Kidney (tissue), 14 donors: Measurements from ENCODE around the gene RTEL1. TPM values are rescaled to one million over a fixed set of nuclear protein-coding genes. Genes with fewer than 3 reads are reported as not detected.

Experiments
- DNase-seq, 5 donors: peaks; one replicate each; pipeline ENCODE4 v3.0.0-alpha.2; 2013 to 2020
- FAIRE-seq: peaks from 2 replicates; lab custom pipeline; 2012; peaks lifted over from hg19 to GRCh38; lab: Jason Lieb, UNC
- H3K27ac ChIP-seq, 2 donors: one replicate each; pipeline ENCODE4 v1.7.0; 2013; ENCODE audit warnings: low read depth in 2 of 2, low read length in 2 of 2, inconsistent platforms in 1 of 2
- H3K27me3 ChIP-seq: one replicate; pipeline ENCODE4 v1.7.1; 2013; ENCODE audit warnings: low read length, inconsistent platforms; ENCODE audit not compliant: control insufficient read depth, insufficient read depth
- H3K36me3 ChIP-seq, 3 donors: one replicate each; pipeline versions ENCODE4 v1.7.0 to v1.7.1; 2013; ENCODE audit warnings: low read length in 3 of 3, control low read depth in 1 of 3, inconsistent platforms in 1 of 3; ENCODE audit not compliant: insufficient read depth in 3 of 3, control insufficient read depth in 2 of 3
- H3K4me1 ChIP-seq, 3 donors: one replicate each; pipeline versions ENCODE4 v1.7.0 to v1.7.1; 2013; ENCODE audit warnings: low read length in 3 of 3, inconsistent platforms in 1 of 3, low read depth in 1 of 3; ENCODE audit not compliant: control insufficient read depth in 2 of 3, insufficient read depth in 2 of 3
- H3K4me3 ChIP-seq, 3 donors: one replicate each; pipeline versions ENCODE4 v1.7.0 to v1.8.1; 2013; ENCODE audit warnings: low read length in 3 of 3, control low read depth in 1 of 3, inconsistent platforms in 1 of 3
- H3K9ac ChIP-seq, 3 donors: one replicate each; pipeline versions ENCODE4 v1.7.0 to v1.7.1; 2013; ENCODE audit warnings: low read length in 3 of 3, control low read depth in 1 of 3, inconsistent platforms in 1 of 3
- H3K9me3 ChIP-seq, 3 donors: one replicate each; pipeline versions ENCODE4 v1.7.0 to v1.7.1; 2013; ENCODE audit warnings: low read length in 3 of 3, control low read depth in 1 of 3, inconsistent platforms in 1 of 3; ENCODE audit not compliant: control insufficient read depth in 2 of 3, insufficient read depth in 1 of 3
- CTCF ChIP-seq: IDR thresholded peaks from 3 replicates; pipeline ENCODE4 v1.5.1; 2012; ENCODE audit warnings: mild to moderate bottlenecking, moderate library complexity, borderline replicate concordance; ENCODE audit not compliant: insufficient read depth; ENCODE audit errors: extremely low read depth
- intact Hi-C: fragments of 100-400 bp; cut with DNase I; formaldehyde crosslinking; loops from one replicate; pipeline ENCODE4 v1.11.1; 2022
- polyA plus RNA-seq: library from polyadenylated mRNA; stranded (reverse); fragments of 350-450 nt; fragmentation: Illumina TruSeq; extraction: RNeasy Lipid Tissue Mini Kit (QIAGEN cat#74804); gene quantifications from one replicate; pipeline ENCODE4 v1.2.3, GENCODE V29; 2014; ENCODE audit warnings: low read depth, low replicate concordance; ENCODE audit not compliant: insufficient read depth
- total RNA-seq: library from RNA; stranded (reverse); fragmentation: NEBNext Ultra II Directional; extraction: Animal tissue kit (Norgen Biotek cat#: 25700); gene quantifications from one replicate; pipeline ENCODE4 v1.2.1, GENCODE V29; 2021
- donor health status: control.
- donor health status: control.
- donor health status: control.
- donor health status: control.
- donor health status: control.
- donor health status: DM: yes; HTN: yes; CAD: no.
- donor health status: Normal renal cell carcinoma (clear cell type).

RTEL1 gene
- total and polyA plus RNA-seq, 2 donors from 2014 or later = 5.3 to 37.7 TPM

GRCh38 chr20:63635431-63636141, 22.5 kb upstream of the RTEL1 start:
- no peaks in the 10 kb centered on the region for H3K9me3 ChIP-seq
- DNase-seq = peak in 1 of 5 donors; percentile 79
- H3K27ac ChIP-seq = no peak overlapping the region
- TF ChIP-seq CTCF = no peak
- intact Hi-C loops = no loop called here
- no peaks in the 10 kb centered on the region for H3K36me3 ChIP-seq
- H3K4me1 ChIP-seq = no peaks in the 10 kb centered on the region
- no peak overlapping the region for H3K9ac ChIP-seq
- no peak overlapping the region for H3K4me3 ChIP-seq
- FAIRE-seq = no peak
- H3K27me3 ChIP-seq = no peaks in the 10 kb centered on the region

GRCh38 chr20:63636752-63637628, 21.1 kb upstream of the RTEL1 start:
- TF ChIP-seq CTCF = no peak
- no peak overlapping the region for H3K27ac ChIP-seq
- no peaks in the 10 kb centered on the region for H3K36me3 ChIP-seq
- no peak for FAIRE-seq
- H3K4me3 ChIP-seq = no peak overlapping the region
- DNase-seq = no peak
- H3K9ac ChIP-seq = no peak overlapping the region
- no peaks in the 10 kb centered on the region for H3K27me3 ChIP-seq
- H3K9me3 ChIP-seq = no peaks in the 10 kb centered on the region
- intact Hi-C loops = no loop called here
- no peaks in the 10 kb centered on the region for H3K4me1 ChIP-seq

DNA sequence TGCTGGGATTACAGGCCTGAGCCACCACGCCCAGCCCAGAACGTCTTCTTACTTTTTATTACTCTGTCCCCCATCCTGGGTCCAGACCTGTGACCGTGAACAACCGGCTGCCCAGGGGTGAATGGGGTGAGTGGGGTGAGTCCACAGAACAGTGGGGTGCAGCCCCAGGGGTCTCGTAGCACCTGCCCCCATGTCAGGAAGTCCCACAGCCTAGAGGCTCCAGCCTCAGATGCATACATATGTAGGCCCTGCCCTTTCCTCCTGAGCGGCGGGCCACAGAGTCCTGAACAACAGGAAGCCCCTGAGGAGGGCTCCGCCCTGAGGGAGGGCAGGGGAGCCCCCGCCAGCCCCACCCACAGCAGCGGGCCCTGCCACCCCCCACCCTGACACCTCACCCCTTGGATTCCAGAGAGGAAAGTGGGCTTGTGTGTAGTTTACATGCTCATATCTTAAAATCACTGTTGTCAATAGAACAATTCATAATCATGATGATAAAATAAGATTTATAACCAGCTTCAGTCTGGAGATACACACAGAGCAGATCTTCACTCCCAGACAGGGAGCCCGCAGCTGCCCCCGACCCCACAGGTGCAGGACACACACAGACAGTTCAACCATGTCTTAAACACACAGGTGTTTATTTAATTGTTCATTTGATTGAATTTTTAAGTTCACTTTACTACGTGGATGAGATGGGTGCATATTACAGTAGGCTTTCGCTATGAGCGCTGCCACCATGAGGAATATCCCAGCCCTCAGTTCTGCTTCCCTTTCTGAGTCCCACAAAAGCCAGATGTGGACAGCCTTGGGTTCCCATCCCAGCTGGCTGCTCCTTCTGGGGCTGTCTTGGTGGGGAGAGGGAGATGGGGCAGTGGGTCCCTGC, 18.8 kb upstream of the RTEL1 start:
- FAIRE-seq = no peak
- intact Hi-C loops = no loop called here

More for the DNA sequence above, 18.8 kb upstream of the RTEL1 start:
- Histone ChIP-seq H3K36me3 (no peaks in the 10 kb centered on the region), H3K27me3 (no peaks in the 10 kb centered on the region), H3K9ac (no peak overlapping the region), H3K27ac (peak overlapping the region in 1 of 2 donors; percentile 47), H3K4me1 (peaks cover 0 to 5% (median 0%) of the 10 kb centered on the region in 3 donors), H3K4me3 (no peak overlapping the region), H3K9me3 (no peaks in the 10 kb centered on the region)
- TF ChIP-seq CTCF = no peak
- peak in 2 of 5 donors; percentile 50 to 90 for DNase-seq
